Astrocyte (in vitro differentiated cells and primary cell): ENCODE data around the gene PRH2. TPM values are rescaled to one million over a fixed set of nuclear protein-coding genes. Genes with fewer than 3 reads are reported as not detected.

ENCODE experiments used
- total RNA-seq: library from RNA; stranded (reverse); gene quantifications from 2 replicates; pipeline ENCODE4 v1.2.1, GENCODE V29; 2021

Gene PRH2
- total RNA-seq, 1 donor from 2014 or later: not detected

Other genes starting within 250 kb of the PRH2 start
- gene YBX3, start 205.9 kb upstream of the PRH2 start, total RNA-seq: 452 and 527 TPM in 2 replicates
- gene TAS2R7, start 126.6 kb upstream of the PRH2 start, total RNA-seq: not detected in 2 replicates
- not detected in 2 replicates for gene TAS2R8, start 122.0 kb upstream of the PRH2 start, total RNA-seq
- gene TAS2R9, start 119.1 kb upstream of the PRH2 start, total RNA-seq: not detected in 2 replicates
- gene TAS2R10, start 102.9 kb upstream of the PRH2 start, total RNA-seq: 0.27 and 0.29 TPM in 2 replicates
- 1.1 and 2.2 TPM in 2 replicates for gene PRR4, start 79.8 kb upstream of the PRH2 start, total RNA-seq
- 7.9 and 10.6 TPM in 2 replicates for gene PRH1, start 45.0 kb upstream of the PRH2 start, total RNA-seq
- 0.34 and 0.43 TPM in 2 replicates for gene TAS2R13, start 19.7 kb upstream of the PRH2 start, total RNA-seq
- 1.7 and 2.0 TPM in 2 replicates for gene TAS2R14, start 10.0 kb downstream of the PRH2 start, total RNA-seq
- 0.60 and 1.2 TPM in 2 replicates for gene TAS2R50, start 57.7 kb downstream of the PRH2 start, total RNA-seq
- gene TAS2R20, start 69.1 kb downstream of the PRH2 start, total RNA-seq: 0.57 and 0.99 TPM in 2 replicates
- 2.2 and 3.1 TPM in 2 replicates for gene TAS2R19, start 93.4 kb downstream of the PRH2 start, total RNA-seq
- 2.2 TPM in 2 replicates for gene TAS2R31, start 102.2 kb downstream of the PRH2 start, total RNA-seq
- 0.57 and 0.96 TPM in 2 replicates for gene TAS2R46, start 133.1 kb downstream of the PRH2 start, total RNA-seq
- gene TAS2R43, start 163.1 kb downstream of the PRH2 start, total RNA-seq: 0.52 and 0.58 TPM in 2 replicates
- gene TAS2R30, start 205.4 kb downstream of the PRH2 start, total RNA-seq: 1.3 and 1.7 TPM in 2 replicates
- 16.3 and 16.6 TPM in 2 replicates for gene SMIM10L1, start 242.0 kb downstream of the PRH2 start, total RNA-seq